ENCODE results near the gene PRR16.

Gene PRR16

GRCh38 chr5:120703918-120704587 is 240.0 kb downstream of the PRR16 start:
- in situ Hi-C loops (cut with HindIII; ENCODE audit: low sequenced_read_pairs) = no loop called here
- no peak for DNase-seq (ENCODE audit: low read depth, low spot score)
- TF ChIP-seq CTCF (IDR thresholded peaks at IDR 0.05; ENCODE audit: low read depth, low read length) = no peak
- no peak overlapping the region for H3K4me3 ChIP-seq (ENCODE audit: low read depth, low read length)

GRCh38 chr5:120706877-120707276 is 242.8 kb downstream of the PRR16 start:
- DNase-seq (ENCODE audit: low read depth, low spot score) = no peak
- TF ChIP-seq CTCF (IDR thresholded peaks at IDR 0.05; ENCODE audit: low read depth, low read length) = no peak
- in situ Hi-C loops (cut with HindIII; ENCODE audit: low sequenced_read_pairs) = no loop called here
- no peak overlapping the region for H3K4me3 ChIP-seq (ENCODE audit: low read depth, low read length)

DNA sequence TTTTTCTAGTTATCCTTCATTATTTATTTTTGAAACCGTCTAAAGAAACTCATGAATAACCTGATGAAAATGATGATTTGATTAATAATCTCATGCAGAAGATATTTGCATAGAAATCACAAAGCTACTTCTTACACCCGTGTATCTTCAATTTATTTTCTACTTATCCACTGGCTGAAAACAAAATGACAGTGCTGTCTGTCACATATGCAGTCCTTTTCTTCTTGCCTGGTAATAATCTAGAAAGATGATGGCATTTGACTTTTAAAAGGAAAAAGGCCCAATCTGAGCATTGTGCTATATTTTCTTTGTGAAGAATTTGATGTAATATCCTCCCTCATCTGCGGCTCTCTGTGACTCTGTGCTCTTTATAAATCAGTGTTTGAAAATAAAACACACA is 253.3 kb downstream of the PRR16 start:
- in situ Hi-C loops (cut with HindIII; ENCODE audit: low sequenced_read_pairs) = no loop called here

DNA sequence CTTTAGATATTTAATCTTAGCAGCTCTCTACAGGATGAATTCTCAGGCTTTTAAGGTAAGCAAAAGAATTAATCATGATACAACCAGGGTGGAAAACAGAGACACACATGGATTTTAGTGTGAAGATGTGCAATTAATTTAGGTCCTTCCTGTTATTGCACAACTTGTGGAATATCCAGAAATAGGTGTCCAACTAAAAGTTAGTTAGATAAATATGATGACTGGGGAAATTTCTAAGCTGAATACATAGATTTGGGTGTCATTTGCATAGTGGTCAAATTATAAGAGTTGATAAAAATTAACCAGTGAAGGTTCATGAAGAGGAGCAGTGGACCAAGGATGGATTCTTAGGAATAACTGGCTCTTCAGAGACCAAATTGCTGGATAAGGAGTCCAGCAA is 266.1 kb downstream of the PRR16 start:
- TF ChIP-seq CTCF (IDR thresholded peaks at IDR 0.05; ENCODE audit: low read depth, low read length) = no peak
- DNase-seq (ENCODE audit: low read depth, low spot score) = no peak

More for the DNA sequence above, 253.3 kb downstream of the PRR16 start:
- no peak for DNase-seq (ENCODE audit: low read depth, low spot score)
- no peak for TF ChIP-seq CTCF (IDR thresholded peaks at IDR 0.05; ENCODE audit: low read depth, low read length)
- no peak overlapping the region for H3K4me3 ChIP-seq (ENCODE audit: low read depth, low read length)

GRCh38 chr5:120734033-120734432 is 269.9 kb downstream of the PRR16 start:
- DNase-seq (ENCODE audit: low read depth, low spot score) = peak; percentile 34
- in situ Hi-C loops (cut with HindIII; ENCODE audit: low sequenced_read_pairs) = no loop called here
- no peak for TF ChIP-seq CTCF (IDR thresholded peaks at IDR 0.05; ENCODE audit: low read depth, low read length)
- no peak overlapping the region for H3K4me3 ChIP-seq (ENCODE audit: low read depth, low read length)

More for the DNA sequence above, 266.1 kb downstream of the PRR16 start:
- H3K4me3 ChIP-seq (ENCODE audit: low read depth, low read length) = no peak overlapping the region
- in situ Hi-C loops (cut with HindIII; ENCODE audit: low sequenced_read_pairs) = no loop called here

GRCh38 chr5:120735076-120735475 is 271.0 kb downstream of the PRR16 start:
- DNase-seq (ENCODE audit: low read depth, low spot score) = no peak
- peak; percentile 11 for TF ChIP-seq CTCF (IDR thresholded peaks at IDR 0.05; ENCODE audit: low read depth, low read length)
- in situ Hi-C loops (cut with HindIII; ENCODE audit: low sequenced_read_pairs) = no loop called here
- H3K4me3 ChIP-seq (ENCODE audit: low read depth, low read length) = no peak overlapping the region
